PFSK-1 (cell line): ENCODE results near the gene FASTK.

Source experiments
- POLR2AphosphoS5 ChIP-seq: IDR thresholded peaks from 2 replicates; pipeline ENCODE4 v1.6.1; 2012; ENCODE audit warnings: low read depth, mild to moderate bottlenecking, control low read depth, low read length, moderate library complexity
- REST ChIP-seq, 2 experiments: IDR thresholded peaks; 2 replicates each; pipeline versions ENCODE4 v1.6.1 to v1.8.0; 2011 to 2012; ENCODE audit warnings: low read depth in 2 of 2, low read length in 2 of 2, control low read depth in 1 of 2, inconsistent platforms in 1 of 2, mild to moderate bottlenecking in 1 of 2, moderate library complexity in 1 of 2; ENCODE audit not compliant: insufficient read depth in 1 of 2
- TAF1 ChIP-seq: IDR thresholded peaks from 2 replicates; pipeline ENCODE4 v1.6.1; 2012; ENCODE audit warnings: low read length, control low read depth, borderline replicate concordance; ENCODE audit not compliant: insufficient read depth

GRCh38 chr7:151100921-151101320 is 20.3 kb upstream of the FASTK start:
- TF ChIP-seq POLR2AphosphoS5 (no peak), REST (IDR thresholded peaks at IDR 0.05; ENCODE audit: insufficient read depth in 1 of 2, low read depth in 2 of 2, low read length in 2 of 2) (no peak), TAF1 (no peak)
